Measurements from ENCODE around the gene PTCRA.

GRCh38 chr6:42915732-42916131 lies at the start of gene PTCRA:
- TF ChIP-seq EZH2phosphoT487 (IDR thresholded peaks at IDR 0.05; ENCODE audit: borderline replicate concordance, low read length) (no peak), CTCF (conservative IDR thresholded peaks at IDR 0.05; ENCODE audit: low read depth, low read length) (no peak)

Data from PC-3 (cell line).